ENCODE measurements around the gene P2RY6. TPM values are rescaled to one million over a fixed set of nuclear protein-coding genes. Genes with fewer than 3 reads are reported as not detected.

The P2RY6 gene
- total RNA-seq, 4 donors from 2014 or later, result 0.38 to 0.89 (median 0.38) TPM; not detected in 1

- DNase-seq (ENCODE audit: low spot score in 2 of 2), result no peak
- peaks cover 55% of the 10 kb centered on the region for H3K4me1 ChIP-seq
- H3K4me3 ChIP-seq, result no peak overlapping the region
- H3K27ac ChIP-seq, result peak overlapping the region; percentile 41
- TF ChIP-seq EP300 (IDR thresholded peaks at IDR 0.05) (no peak), POLR2AphosphoS5 (IDR thresholded peaks at IDR 0.05) (no peak), POLR2A (IDR thresholded peaks at IDR 0.05) (no peak), CTCF (IDR thresholded peaks at IDR 0.05) (no peak)
- 85% methylated on average over 10 of the region's 13 CpGs for WGBS
- H3K9me3 ChIP-seq, result no peaks in the 10 kb centered on the region
- H3K36me3 ChIP-seq, result no peaks in the 10 kb centered on the region
- H3K27me3 ChIP-seq, result no peaks in the 10 kb centered on the region
Observed at GRCh38 chr11:73325036-73325981, 53.2 kb downstream of the P2RY6 start.

DNA sequence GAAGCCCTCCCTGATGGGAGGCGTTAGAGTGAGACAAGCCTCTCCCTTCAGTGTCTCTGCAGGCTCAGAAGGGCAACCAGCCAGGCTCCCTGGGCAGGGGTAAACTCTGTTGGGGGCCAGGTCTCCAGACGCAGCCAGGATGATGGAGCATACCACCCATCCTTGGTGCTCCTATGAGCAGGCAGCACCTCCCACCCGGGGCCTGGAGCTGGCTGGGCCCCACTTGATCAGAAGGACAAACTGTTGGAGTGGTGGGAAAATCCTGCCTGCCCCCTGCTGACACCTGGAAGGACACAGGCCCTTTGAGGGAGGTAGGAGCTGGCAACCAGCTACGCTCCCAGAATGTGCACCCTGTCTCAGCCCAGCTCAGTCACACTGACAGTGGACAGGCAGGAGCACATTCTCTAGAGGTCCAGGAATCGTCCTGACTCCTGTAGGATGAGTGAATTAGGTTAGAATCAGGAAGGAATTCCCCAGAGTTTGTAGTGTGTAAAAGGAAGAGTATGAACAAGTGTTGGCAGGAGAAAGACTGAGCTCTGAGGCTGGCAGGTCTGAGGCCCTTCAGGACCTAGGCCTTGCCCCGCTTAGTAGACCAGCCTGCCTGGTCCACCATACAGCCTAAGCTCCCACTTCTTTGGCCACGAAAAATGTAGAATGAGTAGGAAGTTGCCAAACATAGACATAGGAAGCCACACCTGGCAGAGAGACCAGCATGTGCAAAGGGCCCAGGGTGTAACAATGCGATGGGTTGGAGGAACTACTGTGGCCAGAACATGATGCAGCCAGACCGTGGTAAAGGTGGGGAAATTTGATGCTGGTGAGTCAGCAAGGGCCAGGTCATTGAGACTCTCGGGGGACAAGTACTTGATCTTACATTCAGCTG, 55.0 kb downstream of the P2RY6 start:
- DNase-seq (ENCODE audit: low spot score in 2 of 2), result no peak
- WGBS, result 77% methylated on average over 10 of the region's 10 CpGs
- no peak overlapping the region for H3K27ac ChIP-seq

GRCh38 chr11:73327812-73328364, 55.8 kb downstream of the P2RY6 start:
- no peak overlapping the region for H3K4me3 ChIP-seq
- TF ChIP-seq POLR2AphosphoS5 (IDR thresholded peaks at IDR 0.05), result no peak
- no peak for TF ChIP-seq EP300 (IDR thresholded peaks at IDR 0.05)
- H3K27ac ChIP-seq, result no peak overlapping the region
- no peak for DNase-seq (ENCODE audit: low spot score in 2 of 2)
- no peaks in the 10 kb centered on the region for H3K36me3 ChIP-seq
- no peaks in the 10 kb centered on the region for H3K27me3 ChIP-seq
- 75% methylated on average over 4 of the region's 4 CpGs for WGBS
- H3K4me1 ChIP-seq, result peaks cover 48% of the 10 kb centered on the region
- no peaks in the 10 kb centered on the region for H3K9me3 ChIP-seq

More for the DNA sequence above, 55.0 kb downstream of the P2RY6 start:
- Histone ChIP-seq H3K36me3 (no peaks in the 10 kb centered on the region), H3K9me3 (no peaks in the 10 kb centered on the region), H3K4me3 (no peak overlapping the region), H3K27me3 (no peaks in the 10 kb centered on the region), H3K4me1 (peaks cover 56% of the 10 kb centered on the region)
- TF ChIP-seq CTCF (IDR thresholded peaks at IDR 0.05) (no peak), POLR2A (IDR thresholded peaks at IDR 0.05) (no peak), EP300 (IDR thresholded peaks at IDR 0.05) (no peak)

DNA sequence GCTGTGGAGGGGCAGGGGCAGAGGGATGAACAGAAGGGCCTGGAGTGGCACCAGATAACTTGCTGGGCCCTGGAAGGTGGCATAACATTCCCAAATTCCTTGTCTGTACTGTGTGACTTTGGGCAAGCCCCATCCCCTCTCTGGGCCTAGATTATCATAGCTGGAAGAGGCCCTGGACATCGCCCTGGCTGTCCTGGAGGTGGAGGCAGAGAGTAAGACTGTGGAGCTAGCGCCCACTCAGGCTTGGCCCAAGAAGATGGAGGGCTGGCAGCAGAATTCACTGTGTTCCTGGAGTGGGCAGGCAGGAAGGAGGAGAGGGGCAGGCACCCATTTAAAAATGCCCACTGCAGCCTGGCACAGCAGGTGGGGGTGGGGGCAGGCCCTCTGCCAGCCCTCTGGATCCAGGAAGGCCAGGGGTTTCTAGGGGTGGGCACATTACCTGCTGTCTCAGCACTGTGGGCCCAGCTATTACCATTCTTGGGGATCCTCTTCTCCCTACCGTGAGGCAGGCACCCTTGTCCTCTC, 58.5 kb downstream of the P2RY6 start:
- 63% methylated on average over 1 of the region's 3 CpGs for WGBS
- no peak for DNase-seq (ENCODE audit: low spot score in 2 of 2)
- Histone ChIP-seq H3K4me1 (peaks cover 43% of the 10 kb centered on the region), H3K9me3 (no peaks in the 10 kb centered on the region), H3K4me3 (no peak overlapping the region), H3K27ac (no peak overlapping the region), H3K36me3 (no peaks in the 10 kb centered on the region), H3K27me3 (no peaks in the 10 kb centered on the region)
- TF ChIP-seq CTCF (IDR thresholded peaks at IDR 0.05) (no peak), POLR2A (IDR thresholded peaks at IDR 0.05) (no peak), EP300 (IDR thresholded peaks at IDR 0.05) (no peak), POLR2AphosphoS5 (IDR thresholded peaks at IDR 0.05) (no peak)

DNA sequence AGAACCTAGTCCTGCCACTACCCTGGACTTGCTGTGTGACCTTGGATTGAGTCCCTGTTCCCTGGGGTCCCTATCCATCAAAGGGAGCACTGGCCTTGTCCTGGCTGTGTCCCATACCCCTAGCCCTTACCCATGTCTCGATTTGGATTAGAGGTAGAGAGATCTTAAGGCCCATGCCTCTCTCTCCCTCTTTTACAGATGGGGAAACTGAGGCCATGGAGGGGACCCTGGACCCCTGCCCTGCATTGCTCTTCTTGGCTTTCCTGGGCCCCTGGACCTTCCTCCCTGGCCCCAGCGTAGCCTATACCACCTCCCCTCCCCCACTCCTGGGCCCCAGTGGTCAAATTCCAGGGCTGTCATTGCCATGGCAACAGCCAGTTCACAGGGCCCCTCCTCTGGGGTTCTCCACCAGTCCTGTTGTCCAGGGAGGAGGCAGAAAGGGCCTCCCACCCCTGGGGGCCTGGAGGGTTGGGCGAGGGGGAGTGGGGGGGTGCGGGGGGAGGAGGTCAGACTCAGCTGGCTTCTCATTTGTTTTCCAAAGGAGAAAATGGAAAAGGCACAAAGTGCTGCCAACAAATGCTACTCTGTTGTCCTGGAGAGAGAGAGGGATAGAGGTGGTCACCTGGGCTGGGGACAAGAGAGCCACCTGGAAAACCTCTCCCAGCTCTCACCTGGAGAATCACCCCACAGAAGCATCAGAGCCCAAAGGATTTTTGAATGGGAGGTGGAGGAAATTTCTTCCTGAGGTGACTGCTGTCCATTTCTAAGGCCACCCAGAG, 59.2 kb downstream of the P2RY6 start:
- no peaks in the 10 kb centered on the region for H3K9me3 ChIP-seq
- WGBS, result 68% methylated on average over 2 of the region's 4 CpGs
- no peak overlapping the region for H3K27ac ChIP-seq
- H3K4me3 ChIP-seq, result no peak overlapping the region
- no peaks in the 10 kb centered on the region for H3K36me3 ChIP-seq
- peaks cover 41% of the 10 kb centered on the region for H3K4me1 ChIP-seq
- H3K27me3 ChIP-seq, result no peaks in the 10 kb centered on the region
- DNase-seq (ENCODE audit: low spot score in 2 of 2), result no peak
- TF ChIP-seq POLR2AphosphoS5 (IDR thresholded peaks at IDR 0.05) (no peak), POLR2A (IDR thresholded peaks at IDR 0.05) (no peak), EP300 (IDR thresholded peaks at IDR 0.05) (no peak), CTCF (IDR thresholded peaks at IDR 0.05) (no peak)

All from suprapubic skin (tissue), 4 donors.